PFSK-1 (cell line): ENCODE data around the gene JMJD7.

Source experiments
- FOXP2 ChIP-seq: optimal IDR thresholded peaks from 2 replicates; pipeline ENCODE3; 2011; ENCODE audit warnings: borderline replicate concordance, control low read depth, inconsistent platforms; ENCODE audit not compliant: insufficient read depth; ENCODE audit errors: extremely low read length, extremely low read depth
- POLR2AphosphoS5 ChIP-seq: IDR thresholded peaks from 2 replicates; pipeline ENCODE4 v1.6.1; 2012; ENCODE audit warnings: low read depth, mild to moderate bottlenecking, control low read depth, low read length, moderate library complexity
- TAF1 ChIP-seq: IDR thresholded peaks from 2 replicates; pipeline ENCODE4 v1.6.1; 2012; ENCODE audit warnings: low read length, control low read depth, borderline replicate concordance; ENCODE audit not compliant: insufficient read depth

- TF ChIP-seq POLR2AphosphoS5 (no peak), TAF1 (no peak), FOXP2 (no peak)
Observed at GRCh38 chr15:41783296-41783695, 44.6 kb upstream of the JMJD7 start.
